Measurements from ENCODE around the gene TCIRG1.

TCIRG1 gene

DNA sequence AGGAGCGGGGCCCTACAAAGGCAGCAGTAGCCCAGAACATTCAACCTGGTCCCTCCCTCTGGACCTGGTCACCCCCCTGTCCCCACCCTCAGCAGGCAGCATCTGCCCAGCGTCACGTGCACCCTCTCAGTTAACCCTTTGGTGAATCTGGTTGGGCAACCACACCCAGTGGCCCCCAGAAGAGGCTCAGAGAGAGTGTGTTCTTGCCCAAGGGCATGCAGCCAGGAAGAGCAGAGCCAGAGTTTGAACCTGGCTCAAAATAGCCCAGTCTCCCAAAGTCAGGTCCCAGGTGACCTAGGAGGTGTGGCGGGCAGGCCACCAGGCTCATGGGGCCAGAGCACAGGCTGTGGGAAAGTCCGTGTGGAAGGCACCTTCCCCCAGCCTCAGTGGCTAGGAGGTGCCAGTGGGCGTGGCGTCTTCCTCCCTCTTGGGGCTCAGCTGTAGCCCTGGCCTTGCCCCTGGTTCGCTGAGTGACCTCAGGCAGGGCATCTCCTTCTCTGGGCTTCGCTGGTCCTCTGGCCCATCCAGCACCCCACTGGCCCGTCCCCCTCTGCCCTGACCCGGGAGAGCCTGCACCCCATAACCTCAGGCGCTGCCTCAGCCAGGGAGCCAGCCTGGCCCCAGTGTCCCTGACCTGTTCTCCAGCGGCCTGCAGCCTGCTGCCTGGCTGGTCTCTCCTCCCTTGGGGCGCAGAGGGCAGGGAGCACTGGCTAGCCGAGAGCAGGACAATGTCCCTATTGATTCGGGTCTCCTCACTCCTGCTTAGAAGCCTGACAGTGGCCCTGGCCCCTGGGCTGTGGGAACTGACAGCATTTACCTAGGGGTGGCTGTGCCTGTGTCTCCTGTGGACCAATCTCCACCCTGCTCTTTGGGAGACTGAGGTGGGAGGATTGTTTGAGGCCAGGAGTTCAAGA, 21.7 kb upstream of the TCIRG1 start:
- DNase-seq: no peak

- no peak for DNase-seq
Observed at GRCh38 chr11:68017980-68018729, 20.7 kb upstream of the TCIRG1 start.

DNA sequence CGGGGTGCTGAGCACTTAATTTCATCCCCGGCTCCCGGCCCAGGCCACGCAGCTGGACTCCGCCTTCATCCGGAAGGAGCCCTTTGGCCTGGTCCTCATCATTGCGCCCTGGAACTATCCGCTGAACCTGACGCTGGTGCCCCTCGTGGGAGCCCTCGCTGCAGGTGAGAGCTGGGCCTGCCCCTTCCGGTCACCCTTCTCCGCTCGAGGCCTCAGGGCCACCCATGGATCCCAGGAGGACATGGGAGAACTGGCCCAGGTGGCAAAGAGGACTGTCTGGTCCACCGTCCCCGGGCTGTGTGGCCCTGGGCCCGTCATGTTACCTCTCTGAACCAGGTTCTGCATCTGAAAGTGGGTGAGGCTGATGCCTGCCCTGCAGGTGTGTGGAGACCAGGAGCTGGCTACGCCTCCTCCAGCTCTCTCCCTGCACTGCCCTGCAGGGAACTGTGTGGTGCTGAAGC, 20.1 kb upstream of the TCIRG1 start:
- no peak for DNase-seq

GRCh38 chr11:68019486-68019885, 19.3 kb upstream of the TCIRG1 start:
- DNase-seq: no peak

DNA sequence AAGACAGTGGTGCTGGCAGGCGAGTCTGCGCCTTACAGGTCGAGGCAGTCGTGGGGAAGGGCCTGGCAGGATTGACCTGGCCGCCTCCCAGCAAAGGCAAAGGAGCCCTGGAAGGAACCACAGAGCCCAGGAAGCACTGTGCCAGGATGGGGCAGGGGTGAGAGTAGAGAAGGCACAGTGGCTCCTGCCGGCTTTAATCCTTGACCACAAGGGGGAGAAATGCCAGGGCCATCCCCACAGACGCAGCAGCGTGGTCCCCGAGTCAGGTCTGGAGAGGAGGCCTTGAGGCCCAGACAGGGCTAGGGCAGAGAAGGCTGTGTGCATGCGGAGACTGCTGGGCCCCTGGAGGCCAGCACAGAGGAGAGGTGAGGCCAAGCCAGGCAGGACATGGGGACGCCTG, 18.2 kb upstream of the TCIRG1 start:
- DNase-seq: no peak

GRCh38 chr11:68021167-68021787, 17.5 kb upstream of the TCIRG1 start:
- peak; percentile 33 for DNase-seq

GRCh38 chr11:68022531-68022930, 16.3 kb upstream of the TCIRG1 start:
- no peak for DNase-seq

DNA sequence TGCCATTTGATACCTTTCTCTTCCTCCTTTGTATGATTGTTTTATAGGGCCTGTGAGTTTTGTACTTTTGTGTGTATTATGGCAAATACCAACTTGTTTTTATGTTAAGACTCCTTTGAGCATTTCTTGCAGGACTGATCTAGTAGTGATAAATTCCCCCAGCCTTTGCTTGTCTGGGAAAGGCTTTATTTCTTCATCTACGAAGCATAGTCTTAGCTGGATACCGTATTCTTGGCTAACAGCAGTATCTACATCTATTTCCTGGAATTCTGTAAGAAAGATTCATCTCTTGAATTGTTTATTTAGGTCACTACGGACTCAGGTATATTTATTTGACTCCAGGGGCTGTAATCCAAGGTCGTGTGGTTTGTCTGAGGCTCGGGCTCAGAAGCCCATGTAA, 14.3 kb upstream of the TCIRG1 start:
- DNase-seq: no peak

GRCh38 chr11:68025047-68025446, 13.8 kb upstream of the TCIRG1 start:
- DNase-seq: peak; percentile 36

DNA sequence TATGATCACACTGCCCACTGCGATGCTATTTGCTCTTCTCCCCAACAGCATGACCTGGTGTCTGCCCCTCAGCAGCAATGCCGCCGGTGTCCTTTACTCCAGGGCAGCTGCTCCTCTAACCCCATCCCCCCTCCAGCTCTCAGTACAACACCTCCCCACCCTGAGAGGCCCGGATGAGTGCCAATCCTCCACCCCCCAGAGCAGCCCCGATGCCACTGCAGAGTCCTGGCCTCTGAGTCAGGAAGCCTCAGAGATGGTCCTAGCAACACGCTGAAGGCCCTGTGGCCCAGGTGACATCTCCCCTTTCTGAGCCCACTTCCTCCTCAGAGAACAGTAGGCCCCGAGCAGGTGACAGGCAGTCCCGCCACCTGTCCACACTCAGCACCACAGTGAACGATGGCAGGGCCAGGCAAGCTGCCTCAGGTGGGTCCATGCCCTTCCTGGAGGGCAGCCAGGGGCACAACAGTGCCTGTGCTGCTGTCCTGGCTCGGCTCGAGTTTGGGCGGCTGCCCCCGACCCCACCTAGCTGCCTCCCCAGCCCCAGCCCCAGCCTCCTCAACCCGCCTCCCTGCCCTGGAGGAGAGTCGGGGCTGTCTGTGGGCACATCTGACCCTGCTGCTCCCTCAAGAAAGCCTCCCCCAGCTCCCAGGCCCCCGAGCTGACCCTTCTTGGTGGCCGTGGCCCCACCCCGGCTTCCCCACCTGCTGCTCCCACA, 12.3 kb upstream of the TCIRG1 start:
- peak; percentile 57 for DNase-seq

- no peak for DNase-seq
Observed at GRCh38 chr11:68027667-68028066, 11.2 kb upstream of the TCIRG1 start.

DNA sequence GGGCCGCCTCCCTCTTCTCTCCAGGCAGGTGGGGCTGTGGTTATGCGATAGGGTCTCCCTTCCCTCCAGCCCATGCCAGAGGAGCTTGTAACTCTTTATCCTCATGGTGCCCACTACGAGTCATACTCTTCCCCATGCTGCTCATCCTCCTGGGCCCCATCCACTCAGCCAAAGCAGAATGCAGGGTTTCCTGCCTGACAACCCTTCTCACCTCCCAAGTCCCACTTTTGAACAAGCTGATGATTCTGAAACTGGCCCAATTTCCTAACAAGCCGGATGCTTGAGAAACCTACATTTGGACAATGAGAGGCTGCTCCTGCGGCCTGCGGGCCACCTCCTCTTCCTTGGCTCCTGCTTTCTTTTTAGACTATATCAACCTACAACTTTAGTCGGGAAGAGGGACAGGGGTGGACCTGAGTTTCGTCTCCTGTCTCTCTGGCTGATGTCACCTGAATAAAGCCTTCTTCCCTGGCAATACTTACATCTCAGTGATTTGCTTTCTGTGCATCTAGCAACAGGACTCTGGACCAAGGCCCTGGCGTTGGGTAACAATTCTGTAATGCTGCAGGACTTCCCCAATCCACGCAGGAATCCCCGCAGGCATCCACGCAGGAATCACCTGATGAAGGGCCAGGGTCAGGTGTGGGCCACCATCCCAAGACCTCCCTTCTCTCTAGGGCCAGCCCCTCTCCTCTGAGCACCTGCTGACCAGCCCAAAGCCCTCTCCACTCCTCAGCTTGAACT, 9.9 kb upstream of the TCIRG1 start:
- no peak for DNase-seq

DNA sequence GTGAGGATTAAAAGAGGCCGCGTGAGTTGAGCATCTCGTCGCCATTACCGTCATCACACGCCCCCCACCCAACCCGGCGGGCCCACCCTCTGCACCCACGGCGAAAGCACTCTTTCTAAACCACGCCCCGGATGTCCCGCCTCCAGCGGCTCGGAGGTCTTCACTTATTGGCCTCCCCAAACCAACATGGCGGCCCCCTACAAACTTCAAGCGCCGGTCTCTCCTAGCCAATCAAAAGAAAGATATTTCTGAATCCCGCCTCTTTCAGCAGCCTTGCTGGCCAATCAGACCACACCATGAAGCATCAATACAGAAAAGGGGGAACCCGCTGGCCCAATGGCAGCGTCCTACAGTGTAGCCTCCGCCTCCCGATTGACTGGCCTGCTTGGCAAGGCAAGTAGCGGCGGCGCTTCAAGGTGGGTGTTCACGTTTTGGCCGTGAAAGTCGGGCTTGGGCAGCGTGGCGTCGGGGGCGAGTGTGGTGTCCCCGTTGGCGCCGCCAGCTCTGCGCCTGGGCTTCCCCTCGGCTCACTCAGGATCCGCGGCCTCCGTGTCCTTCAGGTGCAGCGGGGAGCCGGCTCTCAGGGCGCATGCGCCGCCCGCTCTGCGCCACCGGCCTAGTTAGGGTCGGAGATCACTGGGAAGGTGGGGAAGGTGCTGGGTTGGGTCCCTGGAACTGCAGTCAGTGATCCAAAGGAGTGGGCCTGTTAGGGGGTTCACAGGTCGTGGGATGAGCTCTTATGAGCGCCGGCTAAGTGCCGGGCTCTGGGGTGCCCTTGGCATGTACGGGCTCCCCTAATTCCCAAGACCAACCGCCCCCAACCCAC, 8.3 kb upstream of the TCIRG1 start, which contains the start of gene NDUFS8:
Gene NDUFS8, plus strand, starts transcription at position 364 of the 826 bp plus-strand sequence. CDS start 1,471 bp downstream, outside the sequence.
- peak; percentile 99 for DNase-seq

DNA sequence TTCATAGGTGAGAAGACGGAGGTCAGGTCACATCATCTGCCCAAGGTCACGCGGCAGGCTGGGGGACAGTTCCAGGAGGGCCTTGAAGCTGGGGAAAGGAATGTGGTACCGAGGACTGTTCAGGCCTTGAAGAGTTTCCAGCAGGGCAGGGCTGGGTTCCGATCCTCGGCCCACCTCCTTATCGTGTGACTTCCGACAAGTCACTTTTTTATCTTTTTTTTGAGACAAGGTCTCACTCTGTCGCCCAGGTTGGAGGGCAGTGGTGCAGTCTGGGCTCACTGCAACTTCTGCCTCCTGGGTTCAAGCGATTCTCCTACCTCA, 7.7 kb upstream of the TCIRG1 start:
- DNase-seq: no peak

GRCh38 chr11:68032003-68032402, 6.8 kb upstream of the TCIRG1 start:
- no peak for DNase-seq

DNA sequence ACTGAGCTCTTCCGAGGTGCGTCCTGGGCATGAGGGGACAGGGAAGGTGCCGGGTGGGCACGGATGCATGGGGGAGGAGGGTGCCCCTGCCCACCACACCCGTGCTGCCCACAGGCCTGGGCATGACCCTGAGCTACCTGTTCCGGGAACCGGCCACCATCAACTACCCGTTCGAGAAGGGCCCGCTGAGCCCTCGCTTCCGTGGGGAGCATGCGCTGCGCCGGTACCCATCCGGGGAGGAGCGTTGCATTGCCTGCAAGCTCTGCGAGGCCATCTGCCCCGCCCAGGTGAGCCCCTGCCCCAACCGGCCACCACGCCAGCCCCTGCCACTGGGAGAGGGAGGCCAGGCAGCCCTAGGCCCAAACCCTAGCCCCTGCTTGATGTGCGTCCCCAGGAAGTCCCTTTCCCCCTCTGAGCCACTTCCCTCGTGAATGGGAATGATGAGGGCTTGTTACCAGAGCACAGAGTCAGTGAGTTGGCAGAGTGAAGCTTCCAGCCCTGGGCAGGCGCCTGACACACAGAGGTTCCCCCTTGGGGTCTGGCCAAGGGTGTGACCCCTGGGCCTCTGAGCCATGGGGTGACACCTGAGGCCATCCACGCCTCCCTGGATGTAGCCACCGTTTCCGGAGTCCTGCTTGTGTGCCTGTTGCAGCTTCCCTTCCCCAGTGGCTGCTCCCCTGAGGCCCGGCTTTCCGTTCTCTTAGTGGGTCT, 5.7 kb upstream of the TCIRG1 start:
- no peak for DNase-seq

GRCh38 chr11:68033708-68034045, 5.1 kb upstream of the TCIRG1 start:
- DNase-seq: no peak

DNA sequence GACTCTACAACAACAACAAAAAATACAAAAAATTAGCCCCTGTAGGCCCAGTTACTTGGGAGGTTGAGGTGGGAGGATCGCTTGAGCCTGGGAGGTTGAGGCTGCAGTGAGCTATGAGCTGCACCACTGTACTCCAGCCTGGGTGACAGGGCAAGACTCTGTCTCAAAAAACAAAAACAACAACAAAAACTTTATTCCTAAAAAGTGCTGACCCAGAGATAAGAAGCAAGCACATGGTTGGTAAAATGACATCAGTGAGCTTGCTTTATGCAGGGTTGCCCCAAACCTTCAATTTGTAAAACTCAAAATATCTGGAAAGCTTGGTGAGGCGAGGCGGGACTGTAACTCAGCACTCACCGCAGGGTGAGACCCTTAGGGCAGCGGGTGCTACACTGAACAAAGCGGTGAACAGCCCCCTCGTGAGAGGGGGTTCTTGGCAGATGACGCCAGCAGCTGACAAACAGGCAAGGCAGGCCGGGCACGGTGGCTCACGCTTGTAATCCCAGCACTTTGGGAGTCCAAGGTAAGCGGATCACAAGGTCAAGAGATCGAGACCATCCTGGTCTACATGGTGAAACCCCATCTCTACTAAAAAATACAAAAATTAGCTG, 3.5 kb upstream of the TCIRG1 start:
- no peak for DNase-seq

- no peak for DNase-seq
Observed at GRCh38 chr11:68036141-68036716, 2.6 kb upstream of the TCIRG1 start.

- no peak for DNase-seq
Observed at GRCh38 chr11:68036717-68037239, 2.0 kb upstream of the TCIRG1 start.

Data from NCI-H510A treated with DMSO at 0.1 percent for 48 hours (cell line).